Measurements from ENCODE around the gene NEK6.

Gene NEK6

GRCh38 chr9:124284237-124284831, 26.6 kb downstream of the NEK6 start:
- ATAC-seq, result no peak
- TF ChIP-seq ISL1 (CRISPR knock-in tag; IDR thresholded peaks at IDR 0.05), result no peak

- no peak for TF ChIP-seq TCF4 (CRISPR knock-in tag; IDR thresholded peaks at IDR 0.05; ENCODE audit: borderline replicate concordance)
- no peak for TF ChIP-seq ZNF70 (CRISPR knock-in tag; IDR thresholded peaks at IDR 0.05)
- TF ChIP-seq ZNF565 (CRISPR knock-in tag; conservative IDR thresholded peaks at IDR 0.05; ENCODE audit: low read depth), result no peak
- no peak for TF ChIP-seq GLIS3 (CRISPR knock-in tag; IDR thresholded peaks at IDR 0.05)
- no peak for ATAC-seq
Observed at GRCh38 chr9:124284940-124285441, 27.2 kb downstream of the NEK6 start.

- ATAC-seq, result no peak
- TF ChIP-seq ISL1 (CRISPR knock-in tag; IDR thresholded peaks at IDR 0.05) (no peak), ZNF8 (CRISPR knock-in tag; IDR thresholded peaks at IDR 0.05) (no peak), ZFP3 (CRISPR knock-in tag; IDR thresholded peaks at IDR 0.05) (no peak), CREB5 (CRISPR knock-in tag; IDR thresholded peaks at IDR 0.05; ENCODE audit: low read depth) (no peak), PPARA (CRISPR knock-in tag; IDR thresholded peaks at IDR 0.05; ENCODE audit: borderline replicate concordance) (no peak), CSRNP3 (CRISPR knock-in tag; IDR thresholded peaks at IDR 0.05) (no peak), ARNTL (CRISPR knock-in tag; IDR thresholded peaks at IDR 0.05; ENCODE audit: borderline replicate concordance, low read depth) (no peak), OSR1 (CRISPR knock-in tag; IDR thresholded peaks at IDR 0.05) (no peak)
Observed at GRCh38 chr9:124285490-124285889, 27.7 kb downstream of the NEK6 start.

GRCh38 chr9:124285903-124286291, 28.1 kb downstream of the NEK6 start:
- ATAC-seq, result no peak
- TF ChIP-seq PATZ1 (CRISPR knock-in tag; IDR thresholded peaks at IDR 0.05; ENCODE audit: borderline replicate concordance) (no peak; the same call in 1 of the 2 replicates), ZNF565 (CRISPR knock-in tag; conservative IDR thresholded peaks at IDR 0.05; ENCODE audit: low read depth) (no peak), ARNTL (CRISPR knock-in tag; IDR thresholded peaks at IDR 0.05; ENCODE audit: borderline replicate concordance, low read depth) (no peak), PPARA (CRISPR knock-in tag; IDR thresholded peaks at IDR 0.05; ENCODE audit: borderline replicate concordance) (no peak)

GRCh38 chr9:124286292-124286931, 28.7 kb downstream of the NEK6 start:
- TF ChIP-seq CSRNP3 (CRISPR knock-in tag; IDR thresholded peaks at IDR 0.05) (no peak), CREB5 (CRISPR knock-in tag; IDR thresholded peaks at IDR 0.05; ENCODE audit: low read depth) (no peak), ZNF70 (CRISPR knock-in tag; IDR thresholded peaks at IDR 0.05) (no peak), ISL1 (CRISPR knock-in tag; IDR thresholded peaks at IDR 0.05) (no peak), ZFP3 (CRISPR knock-in tag; IDR thresholded peaks at IDR 0.05) (no peak), BACH2 (CRISPR knock-in tag; IDR thresholded peaks at IDR 0.05; ENCODE audit: borderline replicate concordance) (no peak), ZNF8 (CRISPR knock-in tag; IDR thresholded peaks at IDR 0.05) (no peak)
- no peak for ATAC-seq

All from SK-N-SH treated with all-trans-retinoic acid at 6 μM for 48 hours (cell line).